Esophagus muscularis mucosa (tissue), 4 donors: ENCODE measurements around the gene CD6.

Source experiments
- CTCF ChIP-seq, 3 experiments: fragments of 200-600 bp in 2 of 3; fragments of 450-650 bp in 1 of 3; sonication (generic) in 2 of 3; IDR thresholded peaks; one replicate each; pipeline ENCODE4 v1.5.1; 2017 to 2019; ENCODE audit warnings: antibody characterized with exemption in 3 of 3, mild to moderate bottlenecking in 2 of 3, moderate library complexity in 1 of 3
- EP300 ChIP-seq: sonication (generic); formaldehyde crosslinking; IDR thresholded peaks from one replicate; pipeline ENCODE4 v1.6.1; 2017; ENCODE audit warnings: antibody characterized with exemption
- POLR2A ChIP-seq: fragments of 450-650 bp; IDR thresholded peaks from one replicate; pipeline ENCODE4 v1.6.1; 2017; ENCODE audit warnings: antibody characterized with exemption, moderate library complexity, mild to moderate bottlenecking, low read depth
- POLR2AphosphoS5 ChIP-seq, 2 donors: sonication (generic); formaldehyde crosslinking; IDR thresholded peaks; one replicate each; pipeline ENCODE4 v1.6.1; 2017; ENCODE audit warnings: antibody characterized with exemption in 2 of 2

- no peak for TF ChIP-seq EP300
- no peak for TF ChIP-seq CTCF (IDR thresholded peaks at IDR 0.05)
- no peak for TF ChIP-seq POLR2A
- TF ChIP-seq POLR2AphosphoS5 (IDR thresholded peaks at IDR 0.05): no peak
Observed at GRCh38 chr11:60994541-60995080, 23.1 kb downstream of the CD6 start.
